ENCODE data around the gene SIAH2.

The SIAH2 gene

DNA sequence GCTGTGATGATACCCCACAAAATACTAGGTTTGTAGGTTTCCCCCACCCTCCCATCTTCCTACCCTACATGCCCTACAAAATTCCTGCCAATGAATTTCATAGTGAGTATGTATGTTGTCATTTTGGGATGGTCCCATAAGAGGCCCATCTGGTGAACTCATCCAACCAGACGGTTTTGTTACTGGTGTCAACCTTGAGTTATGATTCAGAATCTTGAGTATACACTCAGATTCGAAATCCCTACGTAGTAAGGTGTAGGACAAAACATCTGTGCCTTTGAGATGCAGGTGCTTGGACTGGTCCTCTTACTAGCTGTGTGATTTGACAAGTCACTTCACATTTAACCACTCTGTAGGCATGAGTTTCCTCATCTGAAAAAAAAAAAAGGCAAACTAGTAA is 3.6 kb downstream of the SIAH2 start:
- TF ChIP-seq, protein P1, sequence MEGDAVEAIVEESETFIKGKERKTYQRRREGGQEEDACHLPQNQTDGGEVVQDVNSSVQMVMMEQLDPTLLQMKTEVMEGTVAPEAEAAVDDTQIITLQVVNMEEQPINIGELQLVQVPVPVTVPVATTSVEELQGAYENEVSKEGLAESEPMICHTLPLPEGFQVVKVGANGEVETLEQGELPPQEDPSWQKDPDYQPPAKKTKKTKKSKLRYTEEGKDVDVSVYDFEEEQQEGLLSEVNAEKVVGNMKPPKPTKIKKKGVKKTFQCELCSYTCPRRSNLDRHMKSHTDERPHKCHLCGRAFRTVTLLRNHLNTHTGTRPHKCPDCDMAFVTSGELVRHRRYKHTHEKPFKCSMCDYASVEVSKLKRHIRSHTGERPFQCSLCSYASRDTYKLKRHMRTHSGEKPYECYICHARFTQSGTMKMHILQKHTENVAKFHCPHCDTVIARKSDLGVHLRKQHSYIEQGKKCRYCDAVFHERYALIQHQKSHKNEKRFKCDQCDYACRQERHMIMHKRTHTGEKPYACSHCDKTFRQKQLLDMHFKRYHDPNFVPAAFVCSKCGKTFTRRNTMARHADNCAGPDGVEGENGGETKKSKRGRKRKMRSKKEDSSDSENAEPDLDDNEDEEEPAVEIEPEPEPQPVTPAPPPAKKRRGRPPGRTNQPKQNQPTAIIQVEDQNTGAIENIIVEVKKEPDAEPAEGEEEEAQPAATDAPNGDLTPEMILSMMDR (IDR thresholded peaks at IDR 0.05; ENCODE audit: poor library complexity, severe bottlenecking): no peak
- Histone ChIP-seq H3K27me3 (ENCODE audit: insufficient read depth, poor library complexity, severe bottlenecking) (no peaks in the 10 kb centered on the region), H3K4me3 (ENCODE audit: severe bottlenecking) (no peak overlapping the region), H3K27ac (ENCODE audit: poor library complexity, severe bottlenecking) (peak overlapping the region; percentile 81), H3K4me1 (ENCODE audit: insufficient read depth, poor library complexity, severe bottlenecking) (peaks cover 25% of the 10 kb centered on the region), H3K9me3 (ENCODE audit: severe bottlenecking) (no peaks in the 10 kb centered on the region), H3K36me3 (ENCODE audit: low read depth) (peaks cover 59% of the 10 kb centered on the region)
- no peak for DNase-seq (ENCODE audit: low spot score)
- no peak for ATAC-seq (ENCODE audit: low read depth)

- H3K9me3 ChIP-seq (ENCODE audit: severe bottlenecking): no peaks in the 10 kb centered on the region
- H3K27ac ChIP-seq (ENCODE audit: poor library complexity, severe bottlenecking): no peak overlapping the region
- ATAC-seq (ENCODE audit: low read depth): no peak
- peaks cover 22% of the 10 kb centered on the region for H3K4me1 ChIP-seq (ENCODE audit: insufficient read depth, poor library complexity, severe bottlenecking)
- peaks cover 73% of the 10 kb centered on the region for H3K36me3 ChIP-seq (ENCODE audit: low read depth)
- DNase-seq (ENCODE audit: low spot score): no peak
- TF ChIP-seq, protein P1 (IDR thresholded peaks at IDR 0.05; ENCODE audit: poor library complexity, severe bottlenecking): no peak
- no peak overlapping the region for H3K4me3 ChIP-seq (ENCODE audit: severe bottlenecking)
- H3K27me3 ChIP-seq (ENCODE audit: insufficient read depth, poor library complexity, severe bottlenecking): no peaks in the 10 kb centered on the region
These were observed 5.2 kb downstream of the SIAH2 start for GRCh38 chr3:150757768-150758167.

GRCh38 chr3:150757364-150757763 is 5.6 kb downstream of the SIAH2 start:
- no peak for ATAC-seq (ENCODE audit: low read depth)
- no peaks in the 10 kb centered on the region for H3K27me3 ChIP-seq (ENCODE audit: insufficient read depth, poor library complexity, severe bottlenecking)
- H3K36me3 ChIP-seq (ENCODE audit: low read depth): peaks cover 77% of the 10 kb centered on the region
- H3K9me3 ChIP-seq (ENCODE audit: severe bottlenecking): no peaks in the 10 kb centered on the region
- H3K27ac ChIP-seq (ENCODE audit: poor library complexity, severe bottlenecking): no peak overlapping the region
- peaks cover 22% of the 10 kb centered on the region for H3K4me1 ChIP-seq (ENCODE audit: insufficient read depth, poor library complexity, severe bottlenecking)
- DNase-seq (ENCODE audit: low spot score): no peak
- H3K4me3 ChIP-seq (ENCODE audit: severe bottlenecking): no peak overlapping the region
- TF ChIP-seq, protein P1 (IDR thresholded peaks at IDR 0.05; ENCODE audit: poor library complexity, severe bottlenecking): no peak

GRCh38 chr3:150756491-150757059 is 6.4 kb downstream of the SIAH2 start:
- Histone ChIP-seq H3K4me3 (ENCODE audit: severe bottlenecking) (no peak overlapping the region), H3K27ac (ENCODE audit: poor library complexity, severe bottlenecking) (no peak overlapping the region), H3K4me1 (ENCODE audit: insufficient read depth, poor library complexity, severe bottlenecking) (peaks cover 28% of the 10 kb centered on the region), H3K9me3 (ENCODE audit: severe bottlenecking) (no peaks in the 10 kb centered on the region), H3K36me3 (ENCODE audit: low read depth) (peaks cover 82% of the 10 kb centered on the region), H3K27me3 (ENCODE audit: insufficient read depth, poor library complexity, severe bottlenecking) (no peaks in the 10 kb centered on the region)
- TF ChIP-seq, protein P1 (IDR thresholded peaks at IDR 0.05; ENCODE audit: poor library complexity, severe bottlenecking): no peak
- ATAC-seq (ENCODE audit: low read depth): no peak
- DNase-seq (ENCODE audit: low spot score): no peak

- TF ChIP-seq, protein P1 (IDR thresholded peaks at IDR 0.05; ENCODE audit: poor library complexity, severe bottlenecking): no peak
- ATAC-seq (ENCODE audit: low read depth) (no peak), DNase-seq (ENCODE audit: low spot score) (no peak)
- H3K4me1 ChIP-seq (ENCODE audit: insufficient read depth, poor library complexity, severe bottlenecking): peaks cover 25% of the 10 kb centered on the region
- no peak overlapping the region for H3K4me3 ChIP-seq (ENCODE audit: severe bottlenecking)
- H3K36me3 ChIP-seq (ENCODE audit: low read depth): peaks cover 78% of the 10 kb centered on the region
- no peaks in the 10 kb centered on the region for H3K27me3 ChIP-seq (ENCODE audit: insufficient read depth, poor library complexity, severe bottlenecking)
- no peak overlapping the region for H3K27ac ChIP-seq (ENCODE audit: poor library complexity, severe bottlenecking)
- no peaks in the 10 kb centered on the region for H3K9me3 ChIP-seq (ENCODE audit: severe bottlenecking)
These were observed 7.1 kb downstream of the SIAH2 start for GRCh38 chr3:150755902-150756301.
